ENCODE results near the gene GLI1. TPM values are rescaled to one million over a fixed set of nuclear protein-coding genes. Genes with fewer than 3 reads are reported as not detected.

GLI1 gene
- polyA plus RNA-seq, 4 donors, result 17.2 to 22.4 (median 19.4) TPM

- DNase-seq (ENCODE audit: low read depth in 4 of 4, low spot score in 3 of 4), result no peak
Observed at GRCh38 chr12:57473886-57474285, 14.3 kb downstream of the GLI1 start.

DNA sequence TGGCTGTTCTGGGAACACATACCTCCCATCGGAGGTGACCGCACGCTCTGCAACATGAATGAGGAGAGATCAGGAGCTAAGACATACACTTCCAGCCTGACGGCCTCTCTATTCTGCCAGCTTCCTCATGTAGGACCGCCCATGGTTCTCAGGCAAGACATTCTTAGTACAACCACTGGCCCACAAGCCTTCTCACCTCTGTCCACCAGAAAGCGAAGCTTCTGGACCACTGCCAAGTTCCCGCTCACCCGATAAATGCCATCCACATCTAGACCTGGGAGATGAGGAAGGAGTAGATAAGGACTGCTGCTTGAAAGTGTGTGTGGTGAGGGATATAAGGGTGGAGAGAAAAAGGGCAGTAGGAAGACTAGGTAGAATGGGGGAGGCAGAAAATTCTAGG lies 14.8 kb downstream of the GLI1 start:
- no peak for DNase-seq (ENCODE audit: low read depth in 4 of 4, low spot score in 3 of 4)

DNA sequence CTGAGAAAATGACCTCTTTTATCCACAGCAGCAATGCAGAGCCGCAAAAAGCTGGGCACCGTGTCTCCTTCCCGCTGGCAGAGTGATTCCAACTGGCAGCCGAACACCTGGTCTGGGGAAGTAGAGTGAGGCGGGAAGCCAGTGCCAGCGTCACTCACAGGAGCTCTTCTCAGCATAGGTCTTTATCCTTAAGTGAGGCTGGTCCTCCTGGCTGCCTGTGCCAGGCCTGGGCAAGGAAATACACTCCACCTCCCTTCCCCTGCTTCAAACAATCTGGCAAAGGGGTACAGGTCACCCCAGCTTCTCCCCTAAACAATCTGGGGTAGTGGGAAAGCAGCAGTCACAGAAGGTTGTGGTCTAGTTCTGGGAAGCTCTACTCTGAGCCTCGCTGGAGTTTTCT lies 15.3 kb downstream of the GLI1 start:
- no peak for DNase-seq (ENCODE audit: low read depth in 4 of 4, low spot score in 3 of 4)

DNA sequence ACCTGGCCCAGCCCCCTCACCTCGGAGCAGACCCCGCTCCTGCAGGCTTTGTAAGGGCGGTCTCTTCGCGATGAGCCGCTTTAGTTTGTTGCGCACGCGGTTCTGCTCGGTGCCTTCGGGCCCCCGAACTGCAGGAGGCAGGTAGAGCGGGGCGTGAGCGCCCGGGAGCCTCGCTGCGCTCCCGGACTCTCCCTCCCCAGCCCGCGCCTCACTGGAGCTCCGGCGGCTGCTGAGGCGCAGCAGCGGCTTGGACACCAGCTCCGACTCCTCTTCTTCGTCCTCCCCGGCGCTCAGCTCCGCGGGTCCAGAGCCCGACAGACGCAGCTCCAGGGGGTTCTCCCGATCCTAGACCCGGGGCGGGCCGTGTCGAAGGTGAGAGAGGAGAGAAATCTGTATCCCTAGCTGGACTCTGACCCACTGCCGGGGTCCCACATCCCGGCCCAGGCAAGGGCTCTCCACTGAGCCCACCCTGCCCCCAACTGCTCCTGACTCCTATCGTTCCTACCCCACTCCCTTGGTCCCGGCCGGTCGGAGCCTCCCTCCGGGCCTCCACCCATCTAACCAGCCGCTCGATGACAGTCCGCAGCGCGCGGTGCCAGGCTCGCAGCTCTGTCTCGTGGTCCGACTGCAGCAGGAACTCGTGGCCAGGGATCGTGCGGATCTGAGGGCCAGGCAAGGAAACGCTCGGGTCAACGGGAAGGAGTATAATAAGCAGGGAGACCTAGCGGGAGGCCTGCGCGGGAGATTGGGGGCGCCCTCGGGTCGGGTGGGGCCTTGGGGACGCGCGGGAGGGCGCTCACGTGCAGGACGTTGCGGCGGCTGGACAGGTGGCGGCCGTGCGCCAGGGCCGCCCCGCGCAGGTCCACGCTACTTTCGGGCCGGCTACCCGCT lies 15.9 kb downstream of the GLI1 start:
- no peak for DNase-seq (ENCODE audit: low read depth in 4 of 4, low spot score in 3 of 4)

- DNase-seq (ENCODE audit: low read depth in 4 of 4, low spot score in 3 of 4), result no peak
Observed at GRCh38 chr12:57476162-57476992, 16.8 kb downstream of the GLI1 start.

GRCh38 chr12:57476993-57477709 lies 17.6 kb downstream of the GLI1 start:
- no peak for DNase-seq (ENCODE audit: low read depth in 4 of 4, low spot score in 3 of 4)

GRCh38 chr12:57477710-57478681 lies 18.4 kb downstream of the GLI1 start:
- no peak for DNase-seq (ENCODE audit: low read depth in 4 of 4, low spot score in 3 of 4)

DNA sequence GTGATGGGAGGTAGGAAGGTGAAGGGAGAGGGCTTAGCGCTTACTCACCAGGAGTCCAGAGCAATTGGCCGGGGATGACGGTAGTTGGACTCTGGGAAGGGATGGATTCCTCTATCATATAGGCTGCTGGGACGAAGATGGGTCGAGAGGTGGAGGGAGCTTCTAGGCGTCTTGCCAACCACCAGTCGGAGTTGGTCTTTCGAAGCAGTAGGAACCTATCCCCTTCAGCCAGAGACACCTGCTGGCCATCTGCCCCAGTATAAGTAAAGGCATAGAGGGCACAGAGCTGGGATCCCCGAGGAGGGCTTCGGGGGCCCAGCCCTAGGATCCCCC lies 19.4 kb downstream of the GLI1 start:
- DNase-seq (ENCODE audit: low read depth in 4 of 4, low spot score in 3 of 4), result no peak

DNA sequence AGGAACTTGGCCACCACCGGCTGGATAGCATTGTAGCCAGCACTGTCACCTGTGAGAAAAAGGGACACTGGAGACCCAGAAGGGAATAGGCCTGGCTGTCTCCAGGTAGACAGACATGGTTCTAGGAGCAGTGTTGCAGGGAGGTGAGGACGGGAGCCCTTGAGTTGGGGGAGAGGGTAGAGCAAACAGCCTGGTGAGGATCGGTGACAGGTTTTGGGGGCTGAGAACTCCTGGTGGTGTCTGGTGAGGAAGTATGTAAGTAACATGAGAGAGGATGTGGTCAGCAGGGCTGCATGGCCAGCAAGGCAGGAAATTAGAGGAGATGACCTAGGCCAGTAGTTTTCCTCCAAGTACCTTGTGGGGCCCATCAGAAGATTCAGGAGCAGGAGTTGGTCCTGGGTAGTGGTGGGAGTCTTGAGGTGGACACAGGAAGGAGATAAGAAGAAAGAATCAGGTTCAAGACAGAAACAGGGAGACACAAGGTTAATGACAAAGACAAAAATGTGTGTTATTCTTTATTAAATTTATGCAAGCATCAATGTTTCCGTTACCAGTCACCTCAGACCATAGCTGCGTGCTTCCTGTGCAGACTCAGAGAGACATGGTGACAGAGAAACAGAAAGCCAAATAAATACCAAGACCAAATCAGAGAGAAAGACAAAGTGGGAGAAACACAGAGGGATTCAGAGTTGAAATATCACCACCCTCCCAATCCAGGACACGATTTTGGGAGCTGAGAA lies 20.0 kb downstream of the GLI1 start, which contains the start of gene ARHGAP9:
Gene ARHGAP9 (minus strand): TSS at position 491 of the 740 bp plus-strand sequence. CDS start 460 bp downstream, at position 31.
- no peak for DNase-seq (ENCODE audit: low read depth in 4 of 4, low spot score in 3 of 4)

DNA sequence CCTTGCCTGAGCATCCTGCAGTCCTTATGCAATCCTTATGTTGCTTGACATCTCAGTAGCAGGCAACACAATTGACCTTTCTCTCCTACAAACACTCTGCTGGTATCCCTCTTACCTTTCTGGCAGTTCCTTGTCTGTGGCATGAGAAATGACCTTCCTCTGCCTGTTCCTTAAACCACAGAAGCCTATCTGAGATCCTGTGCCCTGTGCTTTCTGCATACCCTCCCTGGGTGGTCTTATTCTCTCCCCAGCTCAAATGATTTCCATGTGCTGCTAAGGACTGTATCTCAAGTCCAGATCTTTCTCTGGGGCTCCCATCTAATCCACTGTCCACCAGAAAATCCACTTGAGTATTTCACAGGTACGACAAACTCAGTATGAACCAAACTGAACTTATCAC lies 22.1 kb downstream of the GLI1 start:
- no peak for DNase-seq (ENCODE audit: low read depth in 4 of 4, low spot score in 3 of 4)

- DNase-seq (ENCODE audit: low read depth in 4 of 4, low spot score in 3 of 4), result no peak
Observed at GRCh38 chr12:57483466-57483865, 23.9 kb downstream of the GLI1 start.

DNA sequence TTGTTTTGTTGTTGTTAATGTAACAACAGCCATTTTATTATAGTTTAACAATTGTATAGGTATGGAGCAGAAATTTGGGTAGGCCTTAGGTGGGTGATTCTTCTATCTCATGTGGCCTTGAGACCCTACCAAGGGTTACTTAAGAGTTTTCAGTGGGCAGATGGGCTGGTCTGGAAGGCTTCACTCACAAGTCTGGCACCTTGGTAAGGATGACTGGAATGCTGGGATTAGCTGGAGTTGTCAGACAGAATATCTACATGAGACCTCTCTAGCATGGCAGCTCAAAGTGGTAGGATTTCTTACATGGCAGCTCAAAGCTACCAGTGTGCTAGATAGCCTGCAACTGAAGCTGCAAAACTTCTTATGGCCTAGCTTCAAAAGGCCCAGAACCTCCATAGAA lies 26.1 kb downstream of the GLI1 start:
- DNase-seq (ENCODE audit: low read depth in 4 of 4, low spot score in 3 of 4), result no peak

- no peak for DNase-seq (ENCODE audit: low read depth in 4 of 4, low spot score in 3 of 4)
Observed at GRCh38 chr12:57487055-57487596, 27.5 kb downstream of the GLI1 start.

- DNase-seq (ENCODE audit: low read depth in 4 of 4, low spot score in 3 of 4), result peak; percentile 85 to 92 (median 92)
Observed at GRCh38 chr12:57487597-57488401, 28.2 kb downstream of the GLI1 start, which contains the start of gene MARS1. Gene MARS1 (plus strand): TSS chr12:57488068. CDS start chr12:57488091, 23 bp downstream.

DNA sequence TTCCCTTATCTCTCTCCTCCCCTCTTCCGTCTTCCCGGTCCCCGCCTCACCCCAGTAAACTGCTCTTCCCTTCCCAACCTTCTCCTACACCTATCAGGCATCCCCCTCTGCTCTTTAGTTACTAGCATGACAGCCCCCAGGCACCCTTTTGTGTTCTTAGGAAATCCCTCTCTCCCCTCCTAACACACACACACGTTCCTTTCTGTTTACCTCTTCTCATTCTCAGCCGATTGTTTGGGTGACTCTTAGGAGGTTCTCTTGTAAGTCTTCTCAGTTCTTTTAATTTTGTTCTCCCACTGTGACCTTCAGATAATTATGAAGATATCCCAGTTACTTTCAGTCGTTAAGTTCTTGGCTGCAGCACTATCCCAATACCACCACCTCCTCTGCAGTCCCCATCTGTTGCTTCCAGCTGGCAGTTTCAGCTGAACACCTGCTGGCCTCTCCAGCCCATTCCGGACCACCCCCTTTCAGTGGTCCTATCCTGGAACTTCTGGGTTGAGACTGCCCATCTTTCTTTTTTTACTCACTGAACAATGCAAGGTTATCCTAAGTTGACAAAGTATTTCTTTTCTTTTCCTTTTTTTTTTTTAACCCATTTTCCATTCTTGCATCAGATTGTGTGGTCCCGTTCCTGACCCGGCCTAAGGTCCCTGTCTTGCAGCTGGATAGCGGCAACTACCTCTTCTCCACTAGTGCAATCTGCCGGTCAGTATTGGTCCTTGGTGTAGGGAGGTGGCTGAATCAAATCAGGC lies 29.0 kb downstream of the GLI1 start:
- no peak for DNase-seq (ENCODE audit: low read depth in 4 of 4, low spot score in 3 of 4)

- no peak for DNase-seq (ENCODE audit: low read depth in 4 of 4, low spot score in 3 of 4)
Observed at GRCh38 chr12:57489157-57489641, 29.6 kb downstream of the GLI1 start.

DNA sequence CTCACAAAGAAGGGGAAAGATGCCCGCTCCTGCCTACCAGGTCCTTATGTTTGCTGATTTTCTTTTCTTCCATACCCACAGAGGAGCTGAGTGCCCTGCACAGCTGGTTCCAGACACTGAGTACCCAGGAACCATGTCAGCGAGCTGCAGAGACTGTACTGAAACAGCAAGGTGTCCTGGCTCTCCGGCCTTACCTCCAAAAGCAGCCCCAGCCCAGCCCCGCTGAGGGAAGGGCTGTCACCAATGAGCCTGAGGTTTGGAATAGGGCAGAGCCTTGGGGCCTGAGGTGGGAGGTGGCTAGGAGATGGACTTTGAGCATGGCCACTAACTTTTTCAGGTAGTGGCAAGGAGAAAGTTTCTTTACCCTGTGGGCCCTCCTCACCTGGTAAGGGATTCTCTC lies 30.5 kb downstream of the GLI1 start:
- no peak for DNase-seq (ENCODE audit: low read depth in 4 of 4, low spot score in 3 of 4)
